B cell (primary cell): Measurements from ENCODE around the gene HOTAIR.

Experiments
- EZH2 ChIP-seq: IDR thresholded peaks from 2 replicates; pipeline ENCODE4 v1.6.1; 2012; ENCODE audit warnings: borderline replicate concordance, low read depth, mild to moderate bottlenecking, moderate library complexity, low read length; ENCODE audit not compliant: insufficient read depth, poor library complexity, severe bottlenecking
- TF ChIP-seq, protein P1 (sequence below): fragments of 200-600 bp; IDR thresholded peaks from one replicate; pipeline ENCODE4 v1.8.0; 2022; ENCODE audit warnings: antibody characterized with exemption, mild to moderate bottlenecking

DNA sequence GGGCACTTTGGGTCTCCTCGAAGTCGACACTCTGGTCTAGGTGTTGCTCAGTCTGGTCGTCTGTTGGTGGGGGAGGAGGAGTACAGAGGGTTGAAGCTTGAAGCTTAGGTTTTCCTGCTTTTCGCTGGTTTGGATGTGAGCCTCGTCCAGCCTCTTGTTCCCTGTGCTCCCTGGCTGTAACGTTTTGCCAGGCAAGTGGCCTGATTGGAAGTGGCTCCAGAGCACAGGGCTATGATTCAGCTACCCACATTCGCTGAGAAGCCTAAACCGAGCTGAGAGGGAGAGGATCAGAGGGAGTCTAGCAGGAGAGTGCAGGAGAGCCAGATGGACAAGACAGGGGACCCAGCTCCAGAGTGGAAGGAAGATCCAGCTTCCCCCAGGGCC is 16.3 kb upstream of the HOTAIR start:
- TF ChIP-seq, protein P1, sequence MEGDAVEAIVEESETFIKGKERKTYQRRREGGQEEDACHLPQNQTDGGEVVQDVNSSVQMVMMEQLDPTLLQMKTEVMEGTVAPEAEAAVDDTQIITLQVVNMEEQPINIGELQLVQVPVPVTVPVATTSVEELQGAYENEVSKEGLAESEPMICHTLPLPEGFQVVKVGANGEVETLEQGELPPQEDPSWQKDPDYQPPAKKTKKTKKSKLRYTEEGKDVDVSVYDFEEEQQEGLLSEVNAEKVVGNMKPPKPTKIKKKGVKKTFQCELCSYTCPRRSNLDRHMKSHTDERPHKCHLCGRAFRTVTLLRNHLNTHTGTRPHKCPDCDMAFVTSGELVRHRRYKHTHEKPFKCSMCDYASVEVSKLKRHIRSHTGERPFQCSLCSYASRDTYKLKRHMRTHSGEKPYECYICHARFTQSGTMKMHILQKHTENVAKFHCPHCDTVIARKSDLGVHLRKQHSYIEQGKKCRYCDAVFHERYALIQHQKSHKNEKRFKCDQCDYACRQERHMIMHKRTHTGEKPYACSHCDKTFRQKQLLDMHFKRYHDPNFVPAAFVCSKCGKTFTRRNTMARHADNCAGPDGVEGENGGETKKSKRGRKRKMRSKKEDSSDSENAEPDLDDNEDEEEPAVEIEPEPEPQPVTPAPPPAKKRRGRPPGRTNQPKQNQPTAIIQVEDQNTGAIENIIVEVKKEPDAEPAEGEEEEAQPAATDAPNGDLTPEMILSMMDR, result no peak
- no peak for TF ChIP-seq EZH2
